Neuronal stem cell (in vitro differentiated cells): Measurements from ENCODE around the gene XXYLT1.

Experiments
- DNase-seq: peaks from one replicate; pipeline ENCODE4 v3.0.0-alpha.2; 2013; ENCODE audit warnings: low spot score
- H2AFZ ChIP-seq: one replicate; pipeline ENCODE4 v1.6.1; 2013; ENCODE audit warnings: mild to moderate bottlenecking, low read length, inconsistent platforms
- H2AK5ac ChIP-seq: 2 replicates; pipeline ENCODE4 v1.6.1; 2013; ENCODE audit warnings: low read depth, mild to moderate bottlenecking, inconsistent platforms, low read length, moderate library complexity, mixed read lengths
- H2BK120ac ChIP-seq: 2 replicates; pipeline ENCODE4 v1.6.1; 2013; ENCODE audit warnings: low read depth, mild to moderate bottlenecking, inconsistent platforms, low read length, moderate library complexity, mixed read lengths
- H2BK12ac ChIP-seq: one replicate; pipeline ENCODE4 v1.6.1; 2013; ENCODE audit warnings: low read length, inconsistent platforms
- H2BK15ac ChIP-seq: 2 replicates; pipeline ENCODE4 v1.6.1; 2013; ENCODE audit warnings: mild to moderate bottlenecking, low read length, inconsistent platforms, mixed read lengths
- H2BK5ac ChIP-seq: one replicate; pipeline ENCODE4 v1.6.1; 2013; ENCODE audit warnings: inconsistent platforms, mild to moderate bottlenecking, low read length, moderate library complexity
- H3K14ac ChIP-seq: one replicate; pipeline ENCODE4 v1.6.1; 2013; ENCODE audit warnings: low read length, inconsistent platforms
- H3K18ac ChIP-seq: 2 replicates; pipeline ENCODE4 v1.6.1; 2013; ENCODE audit warnings: low read length, inconsistent platforms
- H3K23ac ChIP-seq: 2 replicates; pipeline ENCODE4 v1.6.1; 2013; ENCODE audit warnings: low read depth, mild to moderate bottlenecking, mixed read lengths, low read length, inconsistent platforms; ENCODE audit not compliant: poor library complexity
- H3K27ac ChIP-seq: replicated peaks from 3 replicates; pipeline ENCODE4 v1.5.1; 2013; ENCODE audit warnings: low read length, inconsistent platforms
- H3K27me3 ChIP-seq, 3 experiments: 2 replicates each; pipeline ENCODE4 v1.6.1; 2013; ENCODE audit warnings: low read length in 3 of 3, mild to moderate bottlenecking in 2 of 3, inconsistent platforms in 1 of 3, low read depth in 1 of 3, mixed read lengths in 1 of 3, moderate library complexity in 1 of 3; ENCODE audit not compliant: control insufficient read depth in 3 of 3, insufficient read depth in 3 of 3
- H3K36me3 ChIP-seq, 2 donors: replicated peaks in 1 of 2; 2 replicates each; pipeline ENCODE4 v1.6.1; 2013; ENCODE audit warnings: low read length in 2 of 2; ENCODE audit not compliant: control insufficient read depth in 2 of 2, insufficient read depth in 2 of 2
- H3K4ac ChIP-seq: 2 replicates; pipeline ENCODE4 v1.6.1; 2013; ENCODE audit warnings: inconsistent platforms, mild to moderate bottlenecking, low read length, moderate library complexity
- H3K4me1 ChIP-seq, 2 donors: 1 replicate in 1 of 2; 2 replicates in 1 of 2; pipeline ENCODE4 v1.6.1; 2013; ENCODE audit warnings: low read length in 2 of 2, low read depth in 1 of 2; ENCODE audit not compliant: control insufficient read depth in 2 of 2, insufficient read depth in 1 of 2
- H3K4me2 ChIP-seq: one replicate; pipeline ENCODE4 v1.6.1; 2013; ENCODE audit warnings: mild to moderate bottlenecking, low read length, inconsistent platforms; ENCODE audit not compliant: insufficient read depth, poor library complexity, severe bottlenecking
- H3K4me3 ChIP-seq, 2 donors: 2 replicates each; pipeline ENCODE4 v1.5.1; 2013; ENCODE audit warnings: low read length in 2 of 2, mild to moderate bottlenecking in 2 of 2, inconsistent platforms in 1 of 2, moderate library complexity in 1 of 2
- H3K79me1 ChIP-seq: one replicate; pipeline ENCODE4 v1.6.1; 2013; ENCODE audit warnings: low read depth, mild to moderate bottlenecking, inconsistent platforms, low read length, moderate library complexity
- H3K9ac ChIP-seq: one replicate; pipeline ENCODE4 v1.6.1; 2013; ENCODE audit warnings: mild to moderate bottlenecking, low read depth, low read length, inconsistent platforms; ENCODE audit not compliant: poor library complexity
- H3K9me3 ChIP-seq, 2 donors: replicated peaks in 1 of 2; 2 replicates each; pipeline versions ENCODE3 to v1.6.1; 2013; ENCODE audit warnings: low read length in 2 of 2, mild to moderate bottlenecking in 2 of 2, inconsistent platforms in 1 of 2, low read depth in 1 of 2, mixed read lengths in 1 of 2, moderate library complexity in 1 of 2; ENCODE audit not compliant: control insufficient read depth in 2 of 2, insufficient read depth in 1 of 2
- H4K8ac ChIP-seq: one replicate; pipeline ENCODE4 v1.6.1; 2013; ENCODE audit warnings: low read depth, mild to moderate bottlenecking, inconsistent platforms, low read length, moderate library complexity
- H4K91ac ChIP-seq: one replicate; pipeline ENCODE4 v1.6.1; 2013; ENCODE audit warnings: low read length, low read depth, mild to moderate bottlenecking, inconsistent platforms; ENCODE audit not compliant: poor library complexity
- WGBS, 2 donors: extraction: QIAGEN DNeasy Blood & Tissue Kit; methylation state at CpG; one replicate each; pipeline ENCODE4 v1.1.7; 2013; ENCODE audit warnings: missing lambda C conversion rate in 2 of 2, mixed read lengths in 1 of 2; ENCODE audit not compliant: insufficient read length in 2 of 2, insufficient replicate concordance in 1 of 2; ENCODE audit errors: extremely low coverage in 2 of 2; 5-methylcytosine and 5-hydroxymethylcytosine counted together

Gene XXYLT1

GRCh38 chr3:195251336-195252065 is 19.5 kb downstream of the XXYLT1 start:
- no CpG with 5 or more reads among the region's 14 CpGs for WGBS, 2 donors
- peaks cover 10% of the 10 kb centered on the region for H3K79me1 ChIP-seq

DNA sequence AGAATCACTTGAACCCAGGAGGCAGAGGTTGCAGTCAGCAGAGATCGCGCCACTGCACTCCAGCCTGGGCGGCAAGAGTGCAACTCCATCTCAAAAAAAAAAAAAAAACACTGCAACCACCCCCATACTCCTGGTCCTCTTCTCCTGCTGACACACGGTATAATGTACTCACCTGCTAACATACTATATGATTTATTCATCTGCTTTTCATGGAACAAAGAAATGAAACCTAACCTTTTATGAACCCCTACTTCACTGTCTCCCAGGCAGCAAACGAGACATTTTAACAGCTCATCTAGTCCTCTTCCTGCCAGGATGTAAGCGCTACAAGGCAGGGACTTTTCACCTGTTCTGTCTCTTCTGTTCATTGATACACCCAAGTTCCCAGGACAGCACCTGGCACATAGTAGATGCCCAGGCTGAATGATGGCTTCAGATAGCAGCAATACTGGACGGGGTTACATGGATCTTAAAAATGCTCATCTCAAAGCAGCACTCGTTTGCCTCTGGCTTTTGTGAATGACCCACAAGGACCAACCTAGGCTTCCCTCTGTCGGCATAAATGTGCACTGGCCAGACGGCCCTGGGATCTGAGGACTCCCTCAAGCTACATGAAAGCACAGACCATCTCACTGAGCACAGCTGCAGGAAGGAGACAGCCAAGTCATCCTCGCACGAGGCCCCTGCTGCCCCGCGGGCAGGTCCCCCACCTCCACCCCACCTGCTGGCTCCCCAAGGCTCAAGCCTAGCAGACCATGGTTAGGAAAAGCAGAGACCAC is 20.3 kb downstream of the XXYLT1 start:
- Histone ChIP-seq H2AFZ (no peak overlapping the region), H3K27ac (no peak overlapping the region), H3K4me3 (no peak overlapping the region), H2BK12ac (peak overlapping the region; percentile 64), H4K8ac (no peak overlapping the region), H2BK15ac (no peak overlapping the region), H3K36me3 (peaks cover 0 to 15% of the 10 kb centered on the region in 2 donors), H3K9me3 (peaks cover 3 to 11% of the 10 kb centered on the region in 2 donors), H3K9ac (peak overlapping the region; percentile 7), H4K91ac (no peak overlapping the region), H3K18ac (peak overlapping the region; percentile 89), H3K4ac (no peak overlapping the region), H3K23ac (no peak overlapping the region), H2BK120ac (no peak overlapping the region), H3K4me2 (no peak overlapping the region), H3K4me1 (peaks cover 7 to 25% of the 10 kb centered on the region in 2 donors), H2AK5ac (peak overlapping the region; percentile 78), H2BK5ac (peak overlapping the region; percentile 42), H3K14ac (peak overlapping the region; percentile 75), H3K27me3 (no peaks in the 10 kb centered on the region), H3K79me1 (peaks cover 10% of the 10 kb centered on the region)
- no CpG with 5 or more reads among the region's 14 CpGs for WGBS, 2 donors
- DNase-seq, result no peak

More at GRCh38 chr3:195251336-195252065, 19.5 kb downstream of the XXYLT1 start:
- no peak overlapping the region for H3K9ac ChIP-seq
- no peak overlapping the region for H3K4ac ChIP-seq
- H2AFZ ChIP-seq, result no peak overlapping the region
- H3K27me3 ChIP-seq, result no peaks in the 10 kb centered on the region
- H2BK12ac ChIP-seq, result peak overlapping the region; percentile 64
- peak overlapping the region; percentile 62 for H3K23ac ChIP-seq
- no peak overlapping the region for H2BK120ac ChIP-seq
- no peak overlapping the region for H4K8ac ChIP-seq
- H3K9me3 ChIP-seq, result peaks cover 3 to 11% of the 10 kb centered on the region in 2 donors
- no peak overlapping the region for H3K27ac ChIP-seq
- H2AK5ac ChIP-seq, result peak overlapping the region; percentile 78
- no peak overlapping the region for H3K4me3 ChIP-seq
- peaks cover 0 to 10% of the 10 kb centered on the region in 2 donors for H3K36me3 ChIP-seq
- H2BK5ac ChIP-seq, result peak overlapping the region; percentile 42
- no peak overlapping the region for H3K4me2 ChIP-seq
- peak overlapping the region; percentile 75 for H3K14ac ChIP-seq
- no peak for DNase-seq
- peak overlapping the region; percentile 69 for H4K91ac ChIP-seq
- peaks cover 7 to 25% of the 10 kb centered on the region in 2 donors for H3K4me1 ChIP-seq
- H3K18ac ChIP-seq, result peak overlapping the region; percentile 89
- H2BK15ac ChIP-seq, result peak overlapping the region; percentile 60

DNA sequence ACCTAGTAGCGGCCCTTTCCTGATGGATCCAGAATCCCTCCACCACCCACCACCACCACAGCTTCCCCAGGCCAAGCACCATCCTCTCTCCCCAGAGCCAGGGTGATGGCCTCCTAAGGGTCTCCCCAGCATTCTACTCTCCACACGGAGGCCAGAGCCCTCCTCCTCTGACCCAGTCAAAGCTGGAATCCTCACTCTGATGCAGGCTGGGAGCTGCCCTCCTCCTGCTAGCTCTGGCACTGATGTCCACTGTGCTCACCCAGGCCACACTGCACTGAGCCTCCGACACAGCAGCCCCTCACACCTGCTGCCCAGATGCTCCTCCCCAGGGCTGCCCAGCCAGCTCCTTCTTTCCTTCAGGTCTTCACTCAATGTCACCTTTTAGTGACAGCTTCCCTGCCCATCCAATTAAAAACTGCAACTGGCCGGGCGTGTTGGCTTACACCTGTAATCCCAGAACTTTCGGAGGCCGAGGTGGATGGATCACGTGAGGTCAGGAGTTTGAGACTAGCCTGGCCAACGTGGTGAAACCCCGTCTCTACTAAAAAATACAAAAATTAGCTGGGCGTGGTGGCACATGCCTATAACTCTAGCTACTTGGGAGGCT is 21.0 kb downstream of the XXYLT1 start:
- Histone ChIP-seq H2BK12ac (no peak overlapping the region), H3K4me2 (no peak overlapping the region), H3K4me1 (peaks cover 7 to 20% of the 10 kb centered on the region in 2 donors), H3K14ac (no peak overlapping the region), H2BK5ac (no peak overlapping the region), H3K36me3 (peaks cover 0 to 19% of the 10 kb centered on the region in 2 donors), H3K9ac (no peak overlapping the region), H3K23ac (peak overlapping the region; percentile 83), H2AFZ (no peak overlapping the region), H4K8ac (no peak overlapping the region), H3K27me3 (no peaks in the 10 kb centered on the region), H3K79me1 (peaks cover 10% of the 10 kb centered on the region), H2BK15ac (no peak overlapping the region), H3K27ac (no peak overlapping the region), H3K4ac (no peak overlapping the region), H2AK5ac (peak overlapping the region; percentile 33), H2BK120ac (no peak overlapping the region), H3K9me3 (peaks cover 3 to 11% of the 10 kb centered on the region in 2 donors), H4K91ac (no peak overlapping the region), H3K4me3 (no peak overlapping the region), H3K18ac (no peak overlapping the region)
- no CpG with 5 or more reads among the region's 11 CpGs for WGBS, 2 donors
- DNase-seq, result no peak
